Stimulated activated CD8-positive, alpha-beta memory T cell treated with anti-CD3 and anti-CD28 coated beads, Interleukin-7, amount 100 ng/mL, for 4 hours (primary cell): ENCODE results near the gene MNT.

Experiments
- DNase-seq, 2 donors: peaks; one replicate each; pipeline ENCODE4 v3.0.0-alpha.2; 2020; ENCODE audit warnings: low read depth in 2 of 2

MNT gene

GRCh38 chr17:2416010-2416734, 15.3 kb upstream of the MNT start:
- peak; percentile 70 to 77 for DNase-seq

- DNase-seq, result no peak
These were observed 14.2 kb upstream of the MNT start for GRCh38 chr17:2415081-2415480.

GRCh38 chr17:2414446-2415064, 13.7 kb upstream of the MNT start:
- no peak for DNase-seq

- DNase-seq, result no peak
These were observed 11.7 kb upstream of the MNT start for GRCh38 chr17:2412561-2413021.

GRCh38 chr17:2410951-2411350, 10.1 kb upstream of the MNT start:
- DNase-seq, result no peak

- DNase-seq, result no peak
These were observed 6.3 kb upstream of the MNT start for GRCh38 chr17:2406903-2407790.

GRCh38 chr17:2406271-2406902, 5.5 kb upstream of the MNT start:
- DNase-seq, result no peak

- no peak for DNase-seq
These were observed 4.5 kb upstream of the MNT start for GRCh38 chr17:2405247-2405926.

GRCh38 chr17:2403044-2403443, 2.2 kb upstream of the MNT start:
- no peak for DNase-seq

GRCh38 chr17:2402544-2402943, 1.7 kb upstream of the MNT start:
- DNase-seq, result no peak

- DNase-seq, result peak; percentile 99 to 100
These were observed 764 bp upstream of the MNT start for GRCh38 chr17:2401426-2402221.

GRCh38 chr17:2400474-2400866, 390 bp downstream of the MNT start:
- DNase-seq, result peak; percentile 38 to 48

- DNase-seq, result peak; percentile 77 to 94
These were observed 1.0 kb downstream of the MNT start for GRCh38 chr17:2399572-2400473.

GRCh38 chr17:2398655-2399571, 1.9 kb downstream of the MNT start:
- DNase-seq, result peak in 1 of 2 donors; percentile 64

- no peak for DNase-seq
These were observed 2.7 kb downstream of the MNT start for GRCh38 chr17:2398182-2398581.

- no peak for DNase-seq
These were observed 3.4 kb downstream of the MNT start for GRCh38 chr17:2397247-2398171.

GRCh38 chr17:2396568-2397246, 4.2 kb downstream of the MNT start:
- peak in 1 of 2 donors; percentile 33 for DNase-seq
